Urothelium cell line (cell line): ENCODE measurements around the gene OLIG1.

Experiments used
- DNase-seq: peaks from one replicate; pipeline ENCODE4 v3.0.0; 2011; ENCODE audit warnings: low spot score, mixed read lengths
- FAIRE-seq: peaks from 2 replicates; lab custom pipeline; 2011; peaks lifted over from hg19 to GRCh38; lab: Jason Lieb, UNC

The OLIG1 gene

DNA sequence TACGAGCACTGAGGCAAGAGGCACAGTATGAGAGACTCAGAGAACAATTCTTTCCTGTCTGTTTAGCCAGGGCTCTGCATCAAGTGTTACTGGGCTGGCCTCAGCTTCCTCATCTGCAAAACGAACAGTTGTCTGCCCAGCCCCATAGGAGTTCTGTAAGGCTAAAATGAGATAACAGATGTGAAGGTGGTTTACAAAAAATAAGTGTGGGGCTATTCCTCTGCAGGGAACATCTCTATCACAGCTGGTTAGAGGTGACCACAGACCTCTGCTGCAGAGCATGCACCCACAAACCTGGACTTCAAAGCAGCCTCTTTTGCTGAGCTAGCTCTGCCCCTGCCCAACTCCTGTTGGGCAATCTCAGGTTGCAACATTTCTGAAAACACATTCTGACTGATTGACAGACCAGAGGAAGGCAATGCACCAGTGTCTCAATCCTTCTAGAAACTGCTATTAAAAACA, 10.5 kb upstream of the OLIG1 start:
- FAIRE-seq (no peak), DNase-seq (no peak)

DNA sequence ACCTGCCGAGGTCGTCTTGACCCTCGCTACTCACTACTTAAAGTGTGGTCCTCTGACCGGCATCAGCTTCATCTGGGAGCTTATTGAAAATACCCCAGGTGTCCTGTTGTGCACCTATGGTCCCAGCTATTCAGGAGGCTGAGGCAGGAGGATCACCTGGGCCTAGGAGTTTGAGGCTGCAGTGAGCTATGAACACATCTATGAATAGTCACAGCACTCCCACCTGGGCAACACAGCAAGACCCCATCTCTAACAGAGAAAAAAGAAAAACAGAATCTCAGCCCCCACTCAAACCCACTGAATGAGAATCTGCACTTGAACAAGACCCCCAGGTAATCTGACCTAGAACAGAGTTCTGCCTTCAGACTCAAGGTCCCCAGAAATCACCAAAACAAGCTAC, 8.7 kb upstream of the OLIG1 start:
- FAIRE-seq (no peak), DNase-seq (no peak)

DNA sequence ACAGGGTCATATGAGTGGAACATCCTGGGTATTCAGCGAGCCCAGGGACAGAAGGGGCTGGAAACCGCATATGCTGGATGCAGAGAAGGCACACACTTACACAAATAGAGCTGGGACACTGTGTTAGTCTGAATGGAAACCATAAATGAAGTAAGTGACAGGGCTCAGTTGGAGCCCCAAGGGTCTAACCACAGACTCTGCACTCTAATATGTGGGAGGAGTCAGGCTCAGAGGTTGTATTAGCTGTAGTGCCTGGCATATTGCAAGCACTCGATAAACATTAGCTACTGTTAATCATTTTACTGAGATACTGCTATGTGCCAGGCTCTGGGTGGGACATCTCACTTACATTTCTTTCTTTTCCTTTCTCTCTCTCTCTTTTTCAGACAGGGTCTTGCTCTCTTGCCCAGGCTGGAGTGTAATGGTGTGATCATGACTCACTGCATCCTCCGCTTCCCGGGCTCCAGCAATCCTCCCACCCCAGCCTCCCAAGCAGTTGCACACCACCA, 6.5 kb upstream of the OLIG1 start:
- no peak for DNase-seq
- no peak for FAIRE-seq

DNA sequence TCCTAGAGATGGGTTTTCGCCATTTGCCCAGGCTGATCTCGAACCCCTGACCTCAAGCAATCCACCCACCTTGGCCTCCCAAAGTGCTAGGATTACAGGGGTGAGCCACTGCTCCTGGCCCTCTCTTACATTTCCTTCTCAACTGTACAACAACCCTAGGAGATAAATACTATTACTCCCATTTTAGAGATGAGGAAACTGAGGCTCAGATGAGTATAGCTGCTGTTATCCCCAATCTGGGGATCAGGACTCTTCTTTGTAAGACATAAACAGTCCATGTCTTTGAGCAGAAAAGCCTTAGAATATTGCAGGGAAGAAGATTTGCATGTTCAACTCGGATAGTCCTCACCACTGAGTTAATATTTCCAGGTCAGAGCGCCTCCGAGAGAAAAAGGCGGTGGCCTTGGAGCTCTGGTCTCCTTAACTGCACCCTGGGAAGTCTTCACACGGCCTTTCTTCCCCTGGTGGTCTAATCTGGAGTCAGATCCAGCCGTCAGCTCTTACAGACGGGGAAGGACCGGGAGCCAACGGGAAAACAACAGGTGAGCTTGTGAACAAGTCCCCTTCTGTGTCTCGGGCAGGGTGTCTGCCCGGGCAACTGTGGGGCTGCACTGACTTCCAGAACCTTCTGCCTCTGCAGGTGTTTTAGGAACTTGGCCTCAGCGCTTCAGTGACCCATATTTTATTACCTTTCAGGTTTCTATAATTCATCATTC, 5.9 kb upstream of the OLIG1 start:
- DNase-seq (no peak), FAIRE-seq (no peak)

DNA sequence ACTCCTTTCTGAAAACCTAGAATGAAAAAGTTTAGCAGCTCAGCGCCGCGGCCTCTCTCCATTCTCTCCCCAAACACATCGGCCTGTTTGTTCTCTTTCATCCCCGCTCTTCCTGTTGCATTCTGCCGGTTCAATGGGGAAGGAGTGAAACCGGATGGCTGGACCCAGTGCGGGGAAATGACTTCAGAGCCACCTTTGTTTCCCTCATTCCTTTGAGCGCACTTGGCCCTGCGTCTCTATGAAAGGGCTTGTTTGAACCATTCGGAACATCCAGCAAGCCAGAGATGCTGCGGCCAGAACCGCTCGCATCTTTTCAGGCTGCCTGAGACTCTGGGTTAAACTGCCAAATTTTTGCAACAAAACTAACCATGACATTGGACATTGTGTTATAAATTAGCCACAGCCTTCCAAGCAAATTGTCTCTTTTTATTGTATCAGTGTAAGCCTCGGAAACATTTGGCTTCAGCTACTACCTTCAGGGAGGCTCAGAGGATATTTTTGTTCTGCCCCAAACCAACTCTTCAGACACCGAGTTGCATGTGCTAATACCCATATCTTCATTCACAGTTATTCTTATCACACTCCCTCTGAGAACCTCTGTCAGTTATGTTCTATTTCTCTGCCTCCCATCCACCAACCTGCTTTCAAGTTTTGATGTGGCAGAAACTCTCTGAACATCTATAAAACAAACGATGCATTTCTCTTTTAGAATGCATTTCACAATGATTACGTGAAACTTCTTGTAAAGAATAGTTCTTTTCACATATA, 5.1 kb upstream of the OLIG1 start:
- DNase-seq (no peak), FAIRE-seq (no peak)

DNA sequence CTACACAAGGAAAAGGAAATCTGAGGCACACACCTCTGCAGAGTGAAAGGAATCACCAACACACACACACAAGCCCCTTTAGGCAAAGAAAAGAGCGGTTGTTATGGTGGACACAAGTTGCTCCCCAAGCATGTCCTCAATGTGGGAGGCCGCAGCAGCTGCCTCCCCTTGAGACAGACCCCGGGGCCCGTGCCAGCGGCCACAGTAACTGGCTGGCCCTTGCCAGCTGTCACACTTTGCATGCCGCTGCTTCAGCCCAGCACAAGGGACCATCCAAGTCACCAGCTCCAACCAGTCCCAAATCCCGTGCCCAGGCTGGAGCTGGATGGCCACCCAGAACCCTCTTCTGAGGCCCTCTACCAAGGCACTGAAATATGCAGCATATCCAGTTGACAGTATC, 2.9 kb upstream of the OLIG1 start:
- no peak for FAIRE-seq
- DNase-seq: no peak

DNA sequence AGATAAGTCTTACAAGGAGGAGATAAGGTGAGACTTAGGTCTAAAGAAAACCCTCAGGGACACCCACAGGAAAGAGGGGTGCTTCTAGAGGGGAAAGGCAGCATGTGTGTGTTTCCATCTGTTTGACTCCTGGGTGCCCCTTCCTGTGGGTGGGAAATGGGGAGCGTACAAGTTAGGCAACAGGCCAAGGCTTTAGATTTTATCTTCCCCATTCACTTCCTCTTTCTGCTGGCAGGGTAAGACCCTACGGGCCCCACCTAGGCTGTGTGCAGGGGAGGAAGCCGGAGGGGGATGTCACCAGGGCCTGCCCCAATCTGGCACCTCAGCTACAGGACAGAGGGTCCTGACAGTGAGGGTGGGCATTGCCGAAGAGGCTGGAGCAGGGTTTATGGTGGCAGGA, 2.5 kb upstream of the OLIG1 start:
- no peak for DNase-seq
- FAIRE-seq: no peak

DNA sequence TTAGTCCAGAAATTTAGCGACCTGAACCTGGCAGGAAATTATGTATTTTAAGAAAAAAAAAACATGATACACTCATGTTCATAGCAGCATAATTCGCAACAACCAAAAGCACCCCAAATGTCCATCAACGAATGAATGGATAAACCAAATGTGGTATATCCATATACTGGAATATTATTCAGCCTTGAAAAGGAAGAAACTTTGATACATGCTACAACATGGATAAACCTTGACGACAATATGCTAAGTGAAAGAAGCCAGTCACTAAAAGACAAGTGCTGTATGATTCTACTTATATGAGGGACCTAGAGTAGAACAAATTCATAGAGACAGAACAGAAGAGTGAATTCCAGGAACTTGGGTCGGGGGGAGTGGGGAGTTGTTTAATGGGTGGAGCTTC, 698 bp upstream of the OLIG1 start:
- no peak for FAIRE-seq

DNA sequence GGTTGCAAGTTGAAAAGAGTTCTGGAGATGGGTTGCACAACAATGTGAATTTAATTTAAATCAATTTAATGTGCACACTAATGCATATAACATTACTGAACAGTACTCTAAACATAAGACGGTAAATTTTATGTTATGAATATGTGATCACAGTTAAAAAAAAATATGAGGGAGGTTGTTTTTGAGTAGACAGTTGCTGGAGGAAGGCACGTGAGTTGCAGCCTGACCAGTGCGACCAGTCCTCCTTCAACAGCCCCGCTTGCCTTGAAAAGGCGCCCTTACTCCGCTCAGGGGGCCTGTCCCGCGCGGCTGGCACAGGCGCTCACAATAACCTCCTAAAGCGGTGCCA, 322 bp upstream of the OLIG1 start:
- FAIRE-seq (no peak), DNase-seq (no peak)

More for the DNA sequence above, 698 bp upstream of the OLIG1 start:
- DNase-seq: no peak

DNA sequence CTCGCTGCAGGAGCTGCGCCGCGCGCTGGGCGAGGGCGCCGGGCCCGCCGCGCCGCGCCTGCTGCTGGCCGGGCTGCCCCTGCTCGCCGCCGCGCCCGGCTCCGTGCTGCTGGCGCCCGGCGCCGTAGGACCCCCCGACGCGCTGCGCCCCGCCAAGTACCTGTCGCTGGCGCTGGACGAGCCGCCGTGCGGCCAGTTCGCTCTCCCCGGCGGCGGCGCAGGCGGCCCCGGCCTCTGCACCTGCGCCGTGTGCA, 730 bp downstream of the OLIG1 start:
- DNase-seq (no peak), FAIRE-seq (no peak)

DNA sequence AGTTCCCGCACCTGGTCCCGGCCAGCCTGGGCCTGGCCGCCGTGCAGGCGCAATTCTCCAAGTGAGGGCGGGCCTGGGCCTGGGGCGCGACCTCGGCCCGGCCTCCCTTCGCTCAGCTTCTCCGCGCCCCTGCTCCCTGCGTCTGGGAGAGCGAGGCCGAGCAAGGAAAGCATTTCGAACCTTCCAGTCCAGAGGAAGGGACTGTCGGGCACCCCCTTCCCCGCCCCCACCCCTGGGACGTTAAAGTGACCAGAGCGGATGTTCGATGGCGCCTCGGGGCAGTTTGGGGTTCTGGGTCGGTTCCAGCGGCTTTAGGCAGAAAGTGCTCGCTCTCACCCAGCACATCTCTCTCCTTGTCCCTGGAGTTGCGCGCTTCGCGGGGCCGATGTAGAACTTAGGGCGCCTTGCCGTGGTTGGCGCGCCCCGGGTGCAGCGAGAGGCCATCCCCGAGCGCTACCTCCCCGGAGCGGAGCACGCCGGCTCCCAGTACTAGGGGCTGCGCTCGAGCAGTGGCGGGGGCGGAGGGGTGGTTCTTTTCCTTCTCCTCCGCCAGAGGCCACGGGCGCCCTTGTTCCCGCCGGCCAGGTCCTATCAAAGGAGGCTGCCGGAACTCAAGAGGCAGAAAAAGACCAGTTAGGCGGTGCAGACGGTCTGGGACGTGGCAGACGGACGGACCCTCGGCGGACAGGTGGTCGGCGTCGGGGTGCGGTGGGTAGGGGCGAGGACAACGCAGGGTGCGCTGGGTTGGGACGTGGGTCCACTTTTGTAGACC, 1.2 kb downstream of the OLIG1 start:
- DNase-seq (no peak), FAIRE-seq (no peak)

DNA sequence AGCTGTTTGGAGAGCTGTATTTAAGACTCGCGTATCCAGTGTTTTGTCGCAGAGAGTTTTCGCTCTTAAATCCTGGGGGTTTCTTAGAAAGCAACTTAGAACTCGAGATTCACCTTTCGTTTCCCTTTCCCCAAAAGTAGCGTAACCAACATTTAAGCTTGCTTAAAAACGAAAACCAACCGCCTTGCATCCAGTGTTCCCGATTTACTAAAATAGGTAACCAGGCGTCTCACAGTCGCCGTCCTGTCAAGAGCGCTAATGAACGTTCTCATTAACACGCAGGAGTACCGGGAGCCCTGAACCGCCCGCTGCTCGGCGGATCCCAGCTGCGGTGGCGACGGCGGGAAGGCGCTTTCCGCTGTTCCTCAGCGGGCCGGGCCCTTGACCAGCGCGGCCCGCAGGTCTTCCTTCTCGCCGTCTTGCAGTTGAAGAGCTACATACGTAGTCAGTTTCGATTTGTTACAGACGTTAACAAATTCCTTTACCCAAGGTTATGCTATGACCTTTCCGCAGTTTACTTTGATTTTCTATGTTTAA, 1.9 kb downstream of the OLIG1 start:
- DNase-seq (no peak), FAIRE-seq (no peak)

DNA sequence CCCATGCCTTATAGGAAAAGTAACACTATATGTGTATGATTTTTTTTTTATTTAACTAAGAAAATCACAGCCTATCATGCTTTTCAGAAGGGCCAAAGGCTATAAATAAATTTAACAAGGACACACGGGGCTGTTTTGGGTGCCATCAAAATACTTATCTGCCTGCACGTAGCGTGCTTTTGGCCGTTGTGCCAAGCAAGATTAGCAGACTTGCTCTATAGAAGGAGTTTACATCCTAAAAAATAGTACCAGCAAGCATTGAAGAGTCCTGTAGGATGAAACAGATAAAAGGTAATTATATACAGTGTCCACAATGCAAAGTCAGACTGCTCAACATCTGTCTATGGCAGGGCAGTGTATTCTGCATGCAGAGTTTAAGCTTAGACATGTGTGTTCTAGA, 3.7 kb downstream of the OLIG1 start:
- DNase-seq (no peak), FAIRE-seq (no peak)

DNA sequence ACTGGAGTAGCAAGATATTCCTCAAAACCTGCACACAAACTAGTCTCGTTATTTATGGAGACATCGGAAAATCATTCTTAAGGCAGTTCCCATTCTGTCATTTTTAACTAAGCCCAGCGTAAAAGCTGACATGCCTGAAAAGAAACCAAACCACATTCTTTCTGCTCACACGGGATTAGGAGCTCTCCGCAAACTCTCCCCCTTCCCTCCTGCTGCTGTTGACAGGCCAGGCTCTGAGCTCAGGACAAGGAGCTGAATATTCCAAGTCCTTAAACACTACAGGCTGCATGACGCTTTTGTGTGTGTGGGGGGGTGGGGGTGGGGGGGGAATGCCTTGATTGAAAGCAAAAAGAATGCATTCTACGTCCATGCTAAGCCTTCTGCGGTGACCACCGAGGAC, 5.2 kb downstream of the OLIG1 start:
- FAIRE-seq (no peak), DNase-seq (no peak)

DNA sequence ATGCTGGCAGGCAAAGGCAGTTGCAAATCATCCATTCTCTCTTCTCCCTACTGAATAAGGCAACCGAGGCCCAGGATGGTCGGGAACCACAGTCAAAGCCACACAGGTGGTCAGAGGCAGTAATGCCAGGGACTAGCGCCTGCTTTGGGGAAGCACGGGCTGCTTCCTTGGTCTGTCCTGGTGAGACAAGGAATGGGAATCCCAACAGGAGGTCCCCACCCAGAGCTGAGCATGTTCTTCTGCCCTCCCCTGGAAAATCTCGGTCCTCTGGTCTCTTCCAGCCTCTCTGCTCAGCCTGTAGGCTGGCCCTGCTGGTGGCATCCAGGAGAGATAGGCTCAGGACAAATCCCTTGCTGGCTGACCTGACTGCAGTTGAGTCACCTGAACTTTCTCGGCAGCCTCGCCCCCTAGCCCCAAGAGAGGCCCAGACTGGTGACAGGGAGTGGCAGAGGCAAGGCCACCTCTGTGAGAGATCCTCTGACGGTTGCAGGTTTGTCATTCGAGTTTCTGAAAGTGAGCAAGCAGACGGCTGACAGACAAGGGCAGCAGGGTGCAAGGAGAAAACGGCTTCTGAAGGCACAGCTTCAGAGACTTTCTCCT, 5.8 kb downstream of the OLIG1 start:
- DNase-seq: no peak

DNA sequence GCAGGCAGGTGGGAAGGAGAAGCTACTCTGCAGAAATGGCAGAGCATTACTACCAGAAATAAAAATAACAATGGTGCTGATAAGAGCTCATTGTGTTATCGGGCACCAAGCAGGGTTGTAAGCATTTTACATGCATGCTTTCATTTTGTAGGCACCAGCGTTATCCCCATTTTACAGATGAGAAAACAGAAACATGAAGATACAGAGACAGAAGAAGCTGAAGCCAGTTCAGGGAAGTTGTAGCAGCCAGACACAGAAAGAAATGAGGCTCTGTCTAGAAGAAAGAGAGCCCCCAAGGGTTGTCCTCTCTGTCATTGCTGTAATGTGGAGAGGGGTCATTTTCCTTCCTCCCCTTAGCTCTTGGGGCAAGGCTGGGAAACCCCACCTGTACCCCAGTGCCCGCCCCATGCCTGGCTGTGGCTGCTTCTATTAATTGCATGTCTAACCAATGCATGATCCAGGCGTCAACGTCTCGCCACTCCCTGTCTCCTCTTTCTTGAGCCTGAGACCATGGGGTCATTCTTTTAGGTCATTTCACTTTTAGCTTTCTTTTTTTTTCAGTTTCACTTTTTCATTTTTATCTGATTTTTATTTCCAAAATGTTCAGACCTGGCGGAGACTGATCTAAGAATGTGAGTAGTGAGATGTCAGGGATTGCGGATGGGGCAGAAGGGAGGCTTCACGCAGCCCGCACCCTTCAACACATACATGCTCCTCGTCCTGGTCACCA, 6.8 kb downstream of the OLIG1 start:
- no peak for DNase-seq
- FAIRE-seq: no peak

More for the DNA sequence above, 5.8 kb downstream of the OLIG1 start:
- FAIRE-seq: no peak

DNA sequence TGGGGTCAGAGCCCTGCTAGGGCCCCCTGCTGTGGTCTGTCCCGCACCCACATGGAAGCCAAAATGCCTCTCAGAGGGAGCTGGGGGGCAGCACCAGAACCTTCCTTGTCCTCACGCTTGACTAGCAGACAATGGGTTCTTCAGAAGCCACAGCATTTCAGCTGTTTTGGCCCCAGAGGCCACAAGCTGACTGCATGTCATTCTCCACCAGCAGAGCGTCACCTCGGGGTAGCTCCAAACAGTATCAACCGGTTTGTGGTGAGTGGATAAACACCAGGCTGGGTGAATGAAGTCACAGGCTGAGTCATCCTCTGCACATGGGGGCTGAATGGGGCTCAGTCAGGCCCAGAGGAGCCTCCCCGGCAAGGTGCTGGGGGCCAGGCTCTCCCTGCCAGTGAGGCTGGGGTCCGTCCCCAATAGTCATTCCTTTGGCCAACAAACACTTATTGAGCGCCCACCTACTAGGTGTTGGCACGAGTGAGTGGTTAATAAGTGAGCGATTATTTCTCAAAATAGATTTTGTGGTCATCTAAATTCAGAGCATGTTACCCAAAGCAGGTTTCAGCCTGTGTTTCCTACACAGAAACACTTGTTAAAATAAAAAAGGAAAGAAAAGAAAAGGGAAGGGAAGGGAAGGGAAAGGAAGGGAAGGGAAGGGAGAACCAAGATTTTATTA, 9.1 kb downstream of the OLIG1 start:
- DNase-seq: peak; percentile 87
- peak; percentile 62 for FAIRE-seq

DNA sequence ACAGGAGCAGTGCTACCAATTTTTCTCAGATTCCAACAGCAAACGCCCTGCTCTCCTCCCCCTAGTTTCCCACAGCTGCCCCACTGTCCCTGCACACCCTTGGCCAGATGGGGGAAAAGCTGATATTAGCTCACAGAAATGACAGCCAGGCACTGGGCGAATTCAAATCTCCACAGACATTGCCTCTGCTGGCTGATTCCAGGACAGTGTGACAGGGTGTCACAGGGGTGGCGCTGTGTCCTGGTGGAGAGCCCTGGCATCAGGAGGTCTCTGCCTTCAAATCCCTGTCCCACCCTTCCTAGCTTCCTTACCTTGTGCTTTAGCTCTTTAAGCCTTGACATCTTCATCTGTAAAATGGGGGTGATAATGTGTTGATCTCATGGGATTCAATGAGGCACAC, 10.4 kb downstream of the OLIG1 start:
- DNase-seq: no peak
- no peak for FAIRE-seq

DNA sequence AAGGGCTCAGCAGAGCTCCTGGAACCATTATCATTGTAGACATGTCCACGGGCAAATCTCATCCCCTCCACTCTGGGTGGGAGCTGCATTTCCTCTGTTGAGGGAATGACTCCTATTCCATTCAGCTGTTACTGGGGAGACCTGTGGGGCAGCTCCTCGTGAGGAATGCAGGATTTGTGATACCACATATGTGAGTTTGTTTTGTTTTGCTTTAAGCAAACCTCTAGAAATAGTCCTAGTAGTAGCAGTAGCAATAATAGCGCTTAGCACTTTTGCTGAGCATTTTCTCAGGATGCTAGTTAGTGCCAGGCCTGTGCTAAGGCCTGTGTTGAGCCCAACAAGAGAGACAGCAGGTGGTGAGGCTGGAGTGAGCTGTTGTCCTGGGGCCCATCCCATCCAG, 10.8 kb downstream of the OLIG1 start:
- DNase-seq (no peak), FAIRE-seq (no peak)

DNA sequence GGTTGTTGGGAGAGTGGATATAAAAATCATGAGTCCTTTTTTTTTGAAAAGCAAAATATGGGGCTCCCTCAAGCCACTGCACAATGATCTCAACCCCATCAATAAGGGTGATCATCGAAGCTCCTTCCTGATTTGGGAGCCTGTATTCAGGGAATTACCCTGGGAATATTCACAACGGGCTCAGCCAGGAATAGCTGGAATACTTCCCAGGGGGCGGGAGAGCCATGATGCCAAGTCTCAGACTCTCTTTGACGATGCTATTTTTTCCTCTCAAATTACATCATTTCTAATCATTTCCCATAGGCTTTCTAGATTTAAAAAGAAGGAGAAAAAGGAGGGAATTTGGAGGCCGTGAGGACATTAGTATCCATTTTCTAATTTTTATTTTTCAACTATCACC, 18.4 kb downstream of the OLIG1 start:
- FAIRE-seq (no peak), DNase-seq (no peak)
